H1 (cell line): ENCODE data around the gene ABHD16A. TPM values are rescaled to one million over a fixed set of nuclear protein-coding genes. Genes with fewer than 3 reads are reported as not detected.

Source experiments
- ATF2 ChIP-seq: IDR thresholded peaks from 2 replicates; pipeline ENCODE4 v1.6.1; 2012; ENCODE audit warnings: low read length, inconsistent platforms
- CBX8 ChIP-seq: fragments of 300-800, 300-1000 bp; sonication (generic); IDR thresholded peaks from 2 replicates; pipeline ENCODE4 v1.7.1; 2016; ENCODE audit warnings: low read depth, low read length, borderline replicate concordance
- CEBPB ChIP-seq: IDR thresholded peaks from 2 replicates; pipeline ENCODE4 v1.6.1; 2012; ENCODE audit warnings: low read depth, low read length
- CHD1 ChIP-seq: IDR thresholded peaks from 2 replicates; pipeline ENCODE4 v1.6.1; 2012; ENCODE audit warnings: low read depth, low read length, improper control_type of control experiment
- CHD2 ChIP-seq: IDR thresholded peaks from 2 replicates; pipeline ENCODE4 v1.6.1; 2012; ENCODE audit warnings: low read length, improper control_type of control experiment
- CREB1 ChIP-seq: IDR thresholded peaks from 2 replicates; pipeline ENCODE4 v1.6.1; 2012; ENCODE audit warnings: inconsistent platforms
- CTBP2 ChIP-seq: IDR thresholded peaks from 2 replicates; pipeline ENCODE4 v1.7.0; 2011; ENCODE audit warnings: borderline replicate concordance, mild to moderate bottlenecking, moderate library complexity, mixed read lengths, low read length; ENCODE audit not compliant: insufficient read depth, insufficient read length
- GABPA ChIP-seq: IDR thresholded peaks from 2 replicates; pipeline ENCODE4 v1.6.1; 2011; ENCODE audit warnings: mild to moderate bottlenecking, low read length, moderate library complexity, borderline replicate concordance; ENCODE audit not compliant: insufficient read depth
- GTF2F1 ChIP-seq: IDR thresholded peaks from 2 replicates; pipeline ENCODE4 v1.6.1; 2012; ENCODE audit warnings: low read depth, low read length, improper control_type of control experiment, borderline replicate concordance
- HDAC2 ChIP-seq, 2 experiments: fragments of 300-600 bp in 1 of 2; sonication (generic) in 1 of 2; IDR thresholded peaks; 2 replicates each; pipeline ENCODE4 v1.6.1; 2011 to 2012; ENCODE audit warnings: low read depth in 2 of 2, low read length in 2 of 2, mild to moderate bottlenecking in 2 of 2, moderate library complexity in 2 of 2, borderline replicate concordance in 1 of 2, inconsistent platforms in 1 of 2
- JUN ChIP-seq: IDR thresholded peaks from 2 replicates; pipeline ENCODE4 v1.6.1; 2011; ENCODE audit warnings: low read depth, mild to moderate bottlenecking, improper control_type of control experiment, low read length
- MAFK ChIP-seq: IDR thresholded peaks from 2 replicates; pipeline ENCODE4 v1.6.1; 2012; ENCODE audit warnings: low read depth, mild to moderate bottlenecking, improper control_type of control experiment, low read length
- POLR2AphosphoS5 ChIP-seq: IDR thresholded peaks from 2 replicates; pipeline ENCODE4 v1.6.1; 2011; ENCODE audit warnings: low read depth, low read length
- POU5F1 ChIP-seq: IDR thresholded peaks from 2 replicates; pipeline ENCODE4 v1.6.1; 2011; ENCODE audit warnings: low read depth, mild to moderate bottlenecking, low read length, moderate library complexity
- RNF2 ChIP-seq: fragments of 200-900, 300-1000 bp; sonication (generic); IDR thresholded peaks from 2 replicates; pipeline ENCODE4 v1.7.1; 2016; ENCODE audit warnings: borderline replicate concordance, low read depth, mild to moderate bottlenecking, antibody characterized with exemption, low read length; ENCODE audit not compliant: poor library complexity, severe bottlenecking; ENCODE audit errors: missing control alignments
- RXRA ChIP-seq: IDR thresholded peaks from 2 replicates; pipeline ENCODE4 v1.6.1; 2011; ENCODE audit warnings: low read depth, mild to moderate bottlenecking, low read length, moderate library complexity; ENCODE audit not compliant: insufficient read depth
- SAP30 ChIP-seq: fragments of 300-600 bp; sonication (generic); IDR thresholded peaks from 2 replicates; pipeline ENCODE4 v1.7.1; 2012; ENCODE audit warnings: low read length, moderate library complexity, mild to moderate bottlenecking, inconsistent platforms; ENCODE audit not compliant: insufficient read depth, insufficient replicate concordance
- SP4 ChIP-seq: IDR thresholded peaks from 2 replicates; pipeline ENCODE4 v1.6.1; 2012; ENCODE audit warnings: low read length, inconsistent platforms
- TEAD4 ChIP-seq: IDR thresholded peaks from 2 replicates; pipeline ENCODE4 v1.6.1; 2012; ENCODE audit warnings: low read depth, low read length, inconsistent platforms, mixed read lengths
- USF2 ChIP-seq: IDR thresholded peaks from 2 replicates; pipeline ENCODE4 v1.6.1; 2011; ENCODE audit warnings: low read length, improper control_type of control experiment
- ZNF274 ChIP-seq: IDR thresholded peaks from 2 replicates; pipeline ENCODE4 v1.7.0; 2012; ENCODE audit warnings: low read length, borderline replicate concordance; ENCODE audit errors: extremely low read depth
- polyA plus RNA-seq, 7 experiments: library from polyadenylated mRNA; depleted of rRNA in 3 of 7; stranded (reverse) in 5 of 7; unstranded in 2 of 7; fragments of >200 nt in 5 of 7; fragments of 200-250 nt in 2 of 7; gene quantifications; 1 replicate in 5 of 7; 2 replicates in 1 of 7; 4 replicates in 1 of 7; pipeline versions ENCODE4 v1.2.1 to v1.2.3, GENCODE V29; 2011 to 2013; ENCODE audit warnings: missing spikeins in 2 of 7, mixed read lengths in 2 of 7
- total RNA-seq: library from RNA; stranded (reverse); fragmentation: NEBNext Ultra II Directional; extraction: Animal tissue kit (Norgen Biotek cat#: 25700); gene quantifications from 2 replicates; pipeline ENCODE4 v1.2.1, GENCODE V29; 2021

The ABHD16A gene
- total and polyA plus RNA-seq, 2 of the 8 experiments (the other 6 are each of a cell fraction or from before 2014, with no cell fraction given), result 32.9 to 40.2 TPM

GRCh38 chr6:31652925-31653724 is 50.0 kb downstream of the ABHD16A start (continued):
- TF ChIP-seq SAP30, result no peak
- no peak for TF ChIP-seq SP4
- no peak for TF ChIP-seq POU5F1
- no peak for TF ChIP-seq RNF2
- TF ChIP-seq ZNF274, result no peak
- no peak for TF ChIP-seq GABPA
- no peak for TF ChIP-seq CHD2
- TF ChIP-seq USF2, result no peak
- TF ChIP-seq CREB1, result no peak
- no peak for TF ChIP-seq GTF2F1
- no peak; the same call in 1 of the 2 replicates for TF ChIP-seq CEBPB
- TF ChIP-seq POLR2AphosphoS5, result no peak
- 0 out of 4 replicates have a peak, but pooled peaks of 1 of the 2 experiments have one; percentile 38 for TF ChIP-seq HDAC2 (IDR thresholded peaks at IDR 0.05; ENCODE audit: borderline replicate concordance in 1 of 2, low read depth in 2 of 2, low read length in 2 of 2)
- TF ChIP-seq ATF2, result no peak; the same call in 1 of the 2 replicates
- TF ChIP-seq TEAD4, result no peak
- no peak for TF ChIP-seq MAFK
- TF ChIP-seq RXRA, result no peak
- no peak for TF ChIP-seq CTBP2
- no peak for TF ChIP-seq CBX8
- TF ChIP-seq JUN, result no peak
- TF ChIP-seq CHD1, result no peak
